ENCODE results near the gene SLC5A10. TPM values are rescaled to one million over a fixed set of nuclear protein-coding genes. Genes with fewer than 3 reads are reported as not detected.
"Not testable (repeated sequence)": the region's sequence is repeated elsewhere in the genome, so short reads cannot be mapped to it uniquely, and the experiment has no call there.

The SLC5A10 gene
- total RNA-seq: 0.13 TPM
- long read RNA-seq: 0 reads

DNA sequence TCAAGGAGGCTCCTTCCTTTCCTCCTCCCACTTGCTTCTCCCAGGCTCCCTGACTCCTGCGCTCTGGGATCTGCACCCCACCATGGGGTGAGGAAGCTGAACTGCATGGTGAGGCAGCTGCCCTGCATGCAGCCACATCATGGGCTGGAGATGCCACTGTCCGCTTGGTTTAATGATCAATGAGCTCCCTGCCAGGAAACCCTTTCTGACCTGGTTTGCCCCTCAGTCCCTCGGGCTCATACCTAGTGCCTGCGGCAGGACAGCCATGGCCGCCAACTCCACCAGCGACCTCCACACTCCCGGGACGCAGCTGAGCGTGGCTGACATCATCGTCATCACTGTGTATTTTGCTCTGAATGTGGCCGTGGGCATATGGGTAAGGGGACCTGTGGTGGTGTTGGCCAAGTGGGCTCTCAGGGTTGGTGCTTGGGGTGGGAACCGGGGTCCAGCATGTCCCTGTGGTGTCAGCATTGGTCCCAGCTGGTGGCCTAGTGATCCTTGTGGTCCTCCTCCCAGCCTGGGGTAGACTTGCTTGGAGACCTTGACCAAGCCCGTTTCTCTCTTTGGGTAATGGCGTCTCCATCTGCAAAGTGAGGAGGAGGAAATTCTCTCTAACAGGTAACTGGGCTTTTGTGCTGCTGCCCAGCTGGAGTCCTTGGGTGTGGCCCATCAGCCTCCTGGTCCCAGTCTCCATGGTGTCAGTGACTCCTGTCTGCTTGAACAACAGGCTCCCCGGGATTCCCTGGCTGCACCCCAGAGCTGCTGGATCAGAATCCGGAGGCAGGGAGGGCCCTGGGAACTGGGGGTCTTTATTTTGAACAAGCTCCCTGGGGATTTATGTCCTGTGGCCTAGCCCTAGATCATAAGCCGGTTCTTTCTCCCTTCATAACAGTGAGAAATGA, at the start of gene SLC5A10:
TSS of gene SLC5A10 (plus strand) at position 225 of the 902 bp plus-strand sequence. CDS start at position 266, 41 bp downstream.
- intact Hi-C loops (cut with DNase I): no loop called here
- DNase-seq (ENCODE audit: low spot score): no peak

DNA sequence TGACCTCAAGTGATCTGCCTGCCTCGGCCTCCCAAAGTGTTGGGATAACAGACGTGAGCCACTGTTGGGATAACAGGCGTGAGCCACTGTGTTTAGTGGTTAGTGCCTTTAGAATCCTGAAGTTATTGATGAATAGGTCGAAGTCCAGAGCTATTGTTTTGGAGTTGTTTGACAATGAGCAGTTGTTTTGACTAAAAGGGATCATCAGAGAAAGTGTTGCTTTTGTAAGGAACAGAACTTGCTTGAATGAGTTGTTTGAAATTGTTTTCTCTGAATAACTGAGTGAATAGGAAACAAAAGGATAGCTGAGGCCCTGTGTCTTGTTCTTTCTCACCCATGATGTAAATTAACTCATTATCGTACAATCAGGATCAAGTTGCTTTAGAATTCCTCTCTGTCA, 47.5 kb upstream of the SLC5A10 start:
- no peak for DNase-seq (ENCODE audit: low spot score)

DNA sequence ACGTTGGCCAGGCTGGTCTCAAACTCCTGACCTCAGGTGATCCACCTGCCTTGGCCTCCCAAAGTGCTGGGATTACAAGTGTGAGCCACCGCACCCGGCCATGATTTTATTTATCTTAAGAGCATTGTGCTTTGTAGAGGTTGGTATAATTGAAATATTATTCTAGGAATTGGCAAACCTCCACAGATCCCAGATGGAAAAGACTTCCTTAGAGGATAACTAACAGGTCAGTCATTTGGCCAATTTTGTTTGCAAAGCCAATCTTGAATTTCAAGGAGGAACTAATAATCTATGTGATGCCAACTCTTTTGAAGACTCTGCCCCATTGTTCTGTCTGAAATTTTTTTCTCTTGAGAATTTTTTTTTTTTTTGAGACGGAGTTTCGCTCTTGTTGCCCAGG, 46.7 kb upstream of the SLC5A10 start:
- intact Hi-C loops (cut with DNase I): no loop called here
- no peak for DNase-seq (ENCODE audit: low spot score)

More for the DNA sequence above, 47.5 kb upstream of the SLC5A10 start:
- intact Hi-C loops (cut with DNase I): no loop called here

DNA sequence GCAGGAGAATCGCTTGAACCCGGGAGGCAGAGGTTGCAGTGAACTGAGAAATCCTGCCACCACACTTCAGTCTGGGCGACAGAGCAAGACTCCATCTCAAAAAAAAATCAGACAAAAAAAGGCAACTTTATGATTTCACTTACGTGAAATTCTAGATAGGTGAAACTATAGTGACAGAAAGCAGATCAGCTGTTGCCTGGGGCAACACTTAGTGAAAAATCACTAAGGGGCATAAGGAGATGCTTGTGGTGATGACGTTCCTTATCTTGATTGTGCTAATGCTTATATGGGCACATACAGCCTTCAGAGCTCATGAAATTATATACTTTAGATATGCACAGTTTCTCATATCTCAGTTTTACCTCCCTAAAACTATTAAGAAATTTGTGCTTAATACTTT, 41.6 kb upstream of the SLC5A10 start:
- no peak for DNase-seq (ENCODE audit: low spot score)
- intact Hi-C loops (cut with DNase I): no loop called here

DNA sequence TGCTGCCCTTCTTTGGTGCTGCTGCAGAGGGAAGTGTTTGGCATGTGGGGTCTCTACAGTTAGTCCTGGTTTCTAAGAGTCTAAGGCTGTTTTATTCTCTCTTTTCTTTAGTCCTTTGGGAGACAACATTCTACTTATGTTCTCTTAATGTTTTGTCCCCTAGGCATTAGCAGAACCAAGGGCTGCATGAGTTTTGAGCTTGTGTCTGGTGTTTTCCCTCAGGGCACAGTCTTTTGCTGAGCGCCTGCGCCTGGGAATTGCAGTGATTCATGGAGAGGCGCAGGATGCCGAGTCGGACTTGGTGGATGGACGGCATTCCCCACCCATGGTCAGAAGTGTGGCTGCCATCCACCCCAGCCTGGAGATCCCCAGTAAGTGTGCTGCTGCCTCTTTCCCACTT, 41.1 kb upstream of the SLC5A10 start:
- no peak for DNase-seq (ENCODE audit: low spot score)
- intact Hi-C loops (cut with DNase I): no loop called here

DNA sequence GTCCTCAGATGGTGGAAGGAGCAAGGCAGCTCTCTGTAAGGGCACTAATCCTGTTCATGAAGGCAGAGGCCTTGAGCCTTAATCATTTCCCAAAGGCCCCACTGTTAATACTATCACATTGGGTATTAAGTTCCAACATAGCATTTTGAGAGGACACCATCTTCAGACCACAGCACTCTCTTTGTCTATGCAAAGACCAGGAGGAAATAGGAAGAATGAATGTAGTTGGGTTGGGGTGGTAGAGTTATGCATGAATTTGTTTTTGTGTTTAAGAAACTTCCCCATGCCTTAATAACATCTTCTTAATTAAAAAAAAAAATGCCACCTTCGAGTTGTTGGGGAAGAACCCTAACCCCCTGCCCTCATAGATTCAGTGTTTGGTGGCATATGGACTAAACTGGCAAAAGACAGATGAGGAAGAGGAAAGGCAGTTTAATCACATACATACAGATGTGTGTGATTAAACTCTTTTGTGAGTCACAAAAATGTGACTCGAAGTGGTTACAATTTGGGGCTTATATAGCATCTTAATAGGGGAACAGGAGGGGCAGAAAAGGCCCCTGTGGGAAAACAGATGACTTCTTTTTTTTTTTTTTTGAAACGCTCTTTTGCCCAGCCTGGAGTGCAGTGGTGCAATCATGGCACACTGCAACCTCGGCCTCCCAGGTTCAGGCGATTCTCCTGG, 35.0 kb upstream of the SLC5A10 start:
- no peak for DNase-seq (ENCODE audit: low spot score)
- intact Hi-C loops (cut with DNase I): no loop called here

DNA sequence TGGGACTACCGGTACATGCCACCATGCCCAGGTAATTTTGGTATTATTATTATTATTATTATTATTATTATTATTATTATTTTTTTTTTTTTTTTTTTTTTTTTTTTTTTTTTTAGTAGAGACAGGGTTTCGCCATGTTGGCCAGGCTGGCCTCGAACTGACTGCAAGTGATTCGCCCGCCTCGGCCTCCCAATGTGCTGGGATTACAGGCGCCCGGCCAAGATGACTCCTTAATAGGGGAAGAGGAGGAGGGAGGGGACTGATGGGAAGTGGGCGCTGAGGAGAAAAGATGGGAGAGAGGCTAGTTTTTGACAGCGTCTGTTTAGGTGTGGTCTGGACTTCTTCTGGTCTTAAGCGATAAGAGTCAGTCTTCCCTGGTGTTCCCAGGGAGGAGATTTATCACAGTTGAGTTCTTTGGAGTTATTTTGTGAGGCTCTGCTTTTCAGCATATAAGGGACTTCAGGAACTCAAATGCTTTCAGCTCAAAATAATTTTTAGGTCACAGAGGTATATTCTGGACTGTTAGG, 34.4 kb upstream of the SLC5A10 start:
- no peak for DNase-seq (ENCODE audit: low spot score)
- intact Hi-C loops (cut with DNase I): no loop called here

DNA sequence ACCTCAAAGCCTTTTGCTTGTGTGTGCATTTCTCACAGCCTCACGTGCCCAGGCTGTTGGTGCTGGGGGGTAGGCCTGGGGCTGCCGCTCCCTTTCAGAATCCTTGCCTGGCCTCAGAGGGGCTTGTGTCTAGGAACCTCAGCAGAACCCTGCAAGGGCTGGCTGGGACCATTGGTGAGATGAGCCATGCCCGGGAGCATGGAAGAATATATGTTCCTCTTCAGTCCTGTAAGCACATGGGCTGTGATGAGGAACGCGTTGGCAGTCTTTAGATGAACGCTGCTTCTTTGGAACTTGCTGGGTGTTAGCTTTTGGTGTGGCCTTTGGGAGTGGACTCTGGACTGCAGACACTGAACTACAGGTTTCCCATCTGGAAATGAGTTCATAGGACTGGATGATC, 32.0 kb upstream of the SLC5A10 start:
- intact Hi-C loops (cut with DNase I): no loop called here

DNA sequence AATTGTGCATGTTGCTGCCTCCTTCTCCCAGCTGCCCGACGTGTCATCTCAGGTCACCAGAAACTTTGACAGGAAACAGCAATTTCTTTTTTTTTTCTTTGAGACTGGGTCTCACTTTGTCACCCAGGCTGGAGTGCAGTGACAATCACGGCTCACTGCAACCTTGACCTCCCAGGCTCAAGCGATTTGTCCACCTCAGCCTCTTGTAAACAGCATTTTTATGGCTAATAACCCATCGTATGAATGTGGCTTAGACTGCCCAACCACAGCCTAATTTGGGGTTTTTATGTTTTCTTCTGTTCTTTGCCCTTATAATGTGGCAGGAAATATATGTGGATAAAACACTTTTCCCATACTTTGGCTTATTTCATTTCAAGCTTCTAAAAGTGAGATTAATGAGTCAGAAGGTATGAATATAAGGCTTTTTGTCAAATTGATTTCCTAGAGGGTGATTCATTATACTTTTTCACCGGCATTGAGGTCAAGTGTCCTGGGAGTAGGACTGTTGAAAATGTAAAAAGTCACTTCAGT, 31.0 kb upstream of the SLC5A10 start:
- intact Hi-C loops (cut with DNase I): no loop called here
- no peak for DNase-seq (ENCODE audit: low spot score)

More for the DNA sequence above, 32.0 kb upstream of the SLC5A10 start:
- DNase-seq (ENCODE audit: low spot score): no peak

DNA sequence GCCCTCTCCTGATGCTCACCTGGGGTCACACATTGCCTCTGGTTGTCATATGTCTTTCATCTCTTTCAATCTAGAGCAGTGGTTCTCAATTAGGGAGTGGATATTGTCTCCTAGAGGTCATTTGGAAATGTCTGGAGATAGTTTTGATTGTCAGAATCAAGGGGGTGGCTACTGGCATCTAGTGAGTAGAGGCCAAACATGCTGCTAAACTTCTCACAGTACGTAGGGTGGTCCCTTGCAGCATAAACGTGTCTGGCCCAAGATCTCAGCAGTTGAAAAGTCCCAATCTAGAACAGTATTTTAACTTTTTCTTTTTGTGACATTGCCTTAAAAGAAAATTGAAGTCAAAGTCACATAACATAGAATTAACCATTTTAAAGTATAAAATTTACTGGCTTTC, 30.5 kb upstream of the SLC5A10 start:
- DNase-seq (ENCODE audit: low spot score): no peak
- intact Hi-C loops (cut with DNase I): no loop called here

DNA sequence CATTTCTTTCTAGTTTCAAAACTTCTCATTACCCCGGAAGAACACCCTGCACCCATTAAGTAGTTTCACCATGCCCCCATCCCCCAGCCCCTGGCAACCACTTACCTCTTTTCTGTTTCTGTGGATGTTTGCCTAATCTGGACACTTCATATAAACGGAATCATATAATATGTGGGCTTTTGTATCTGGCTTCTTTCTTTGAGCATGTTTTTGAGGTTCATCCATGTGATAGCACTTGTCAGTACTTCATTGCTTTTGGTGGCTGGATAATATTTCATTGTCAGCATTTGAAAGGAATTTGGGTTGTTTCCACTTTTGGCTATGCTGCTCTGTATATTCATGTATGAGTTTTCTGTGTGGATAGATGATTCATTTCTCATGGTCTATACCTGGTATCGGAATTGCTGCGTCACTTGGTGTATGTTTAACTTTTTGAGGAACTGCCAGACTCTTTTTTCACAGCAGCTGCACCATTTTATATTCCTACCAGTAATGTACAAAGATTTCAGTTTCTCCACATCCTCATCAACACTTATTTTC, 30.0 kb upstream of the SLC5A10 start:
- intact Hi-C loops (cut with DNase I): no loop called here
- DNase-seq (ENCODE audit: low spot score): no peak

DNA sequence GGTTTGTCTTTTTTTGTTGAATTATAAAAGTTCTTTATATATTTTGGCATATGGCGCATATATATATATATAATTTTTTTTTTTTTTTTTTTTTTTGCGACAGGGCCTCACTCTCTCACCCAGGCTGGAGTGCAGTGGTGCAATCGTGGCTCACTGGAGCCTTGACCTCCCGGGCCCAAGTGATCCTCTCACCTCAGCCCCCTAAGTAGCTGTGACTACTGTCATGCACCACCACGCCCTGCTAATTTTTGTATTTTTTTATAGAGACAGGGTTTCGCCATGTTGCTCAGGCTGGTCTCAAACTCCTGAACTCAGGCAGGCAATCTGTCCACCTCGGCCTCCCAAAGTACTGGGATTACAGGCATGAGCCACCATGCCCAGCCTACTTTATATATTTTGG, 29.4 kb upstream of the SLC5A10 start:
- intact Hi-C loops (cut with DNase I); DNase-seq (ENCODE audit: low spot score): not testable (repeated sequence)

DNA sequence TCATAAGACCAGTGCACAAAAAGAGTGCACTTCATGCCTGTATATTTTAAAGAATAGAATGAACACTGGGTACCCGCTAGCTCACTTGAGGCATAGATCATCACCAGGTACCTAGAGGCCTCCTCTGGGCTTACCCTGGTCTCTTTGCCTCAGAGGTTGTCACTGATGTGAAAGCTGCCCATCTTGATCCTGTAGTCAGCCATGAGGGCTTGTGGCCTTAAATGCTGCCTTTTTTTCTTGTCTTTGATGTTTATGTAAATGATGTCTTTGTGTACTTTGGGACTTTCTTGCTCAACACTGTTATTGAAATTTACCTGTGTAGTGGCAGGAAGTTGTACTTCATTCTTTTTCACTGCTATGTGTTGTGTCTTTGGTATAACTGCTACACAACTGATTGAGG, 26.8 kb upstream of the SLC5A10 start:
- intact Hi-C loops (cut with DNase I): no loop called here

DNA sequence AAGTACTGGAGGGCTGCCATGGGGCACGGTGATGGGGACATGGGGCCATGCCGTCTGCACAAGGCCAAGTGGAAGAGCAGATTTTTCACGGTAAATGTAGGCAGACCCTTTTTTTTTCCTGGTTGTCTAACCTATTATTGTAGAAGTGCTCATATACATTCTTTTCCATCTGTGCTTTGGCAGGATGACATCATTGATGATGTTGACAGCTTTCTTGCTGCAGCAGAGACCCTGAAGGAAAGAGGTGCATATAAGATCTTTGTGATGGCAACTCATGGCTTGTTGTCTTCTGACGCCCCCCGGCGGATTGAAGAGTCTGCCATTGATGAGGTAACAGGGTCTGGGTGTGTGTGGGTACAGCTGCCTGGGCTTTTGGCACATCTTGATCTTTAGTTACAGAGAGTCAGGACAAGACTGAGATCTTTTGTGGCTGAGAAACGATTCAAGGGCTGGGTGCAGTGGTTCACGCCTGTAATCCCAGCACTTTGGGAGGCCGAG, 23.3 kb upstream of the SLC5A10 start:
- intact Hi-C loops (cut with DNase I): no loop called here
- no peak for DNase-seq (ENCODE audit: low spot score)

More for the DNA sequence above, 26.8 kb upstream of the SLC5A10 start:
- no peak for DNase-seq (ENCODE audit: low spot score)

DNA sequence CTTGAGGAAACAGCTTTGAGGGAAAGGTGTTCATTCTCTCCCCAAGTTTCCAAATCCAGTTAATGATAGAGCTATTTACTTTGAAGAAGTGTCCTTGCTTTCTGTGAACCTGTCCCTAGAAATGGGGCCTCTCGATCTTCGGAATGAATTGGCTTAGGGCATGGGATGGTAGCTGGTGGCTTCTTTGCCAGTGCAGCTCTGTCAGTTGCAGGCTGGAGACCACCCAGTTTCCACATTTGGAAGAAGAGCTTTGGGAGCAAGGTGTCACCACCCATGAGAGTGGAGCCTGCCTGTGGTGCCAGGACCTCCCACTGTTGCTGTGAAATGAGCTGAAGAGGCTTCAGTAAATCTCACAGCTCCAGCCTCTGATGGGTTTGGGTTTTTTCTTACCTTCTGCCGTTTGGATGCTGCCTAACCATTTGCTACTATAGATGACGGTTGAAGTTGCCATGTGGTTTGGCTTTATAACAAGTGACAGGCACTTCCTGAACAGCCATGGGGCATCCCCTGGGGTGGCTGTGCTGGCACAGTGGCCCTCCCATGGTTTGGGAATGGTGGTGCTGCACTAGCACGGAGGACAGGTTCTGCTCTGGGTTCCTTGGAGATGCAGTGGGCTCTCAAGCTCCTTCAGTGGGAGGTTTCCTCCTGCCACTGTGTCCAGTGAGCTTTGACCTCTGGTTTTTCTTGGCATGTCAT, 19.5 kb upstream of the SLC5A10 start:
- intact Hi-C loops (cut with DNase I): no loop called here

DNA sequence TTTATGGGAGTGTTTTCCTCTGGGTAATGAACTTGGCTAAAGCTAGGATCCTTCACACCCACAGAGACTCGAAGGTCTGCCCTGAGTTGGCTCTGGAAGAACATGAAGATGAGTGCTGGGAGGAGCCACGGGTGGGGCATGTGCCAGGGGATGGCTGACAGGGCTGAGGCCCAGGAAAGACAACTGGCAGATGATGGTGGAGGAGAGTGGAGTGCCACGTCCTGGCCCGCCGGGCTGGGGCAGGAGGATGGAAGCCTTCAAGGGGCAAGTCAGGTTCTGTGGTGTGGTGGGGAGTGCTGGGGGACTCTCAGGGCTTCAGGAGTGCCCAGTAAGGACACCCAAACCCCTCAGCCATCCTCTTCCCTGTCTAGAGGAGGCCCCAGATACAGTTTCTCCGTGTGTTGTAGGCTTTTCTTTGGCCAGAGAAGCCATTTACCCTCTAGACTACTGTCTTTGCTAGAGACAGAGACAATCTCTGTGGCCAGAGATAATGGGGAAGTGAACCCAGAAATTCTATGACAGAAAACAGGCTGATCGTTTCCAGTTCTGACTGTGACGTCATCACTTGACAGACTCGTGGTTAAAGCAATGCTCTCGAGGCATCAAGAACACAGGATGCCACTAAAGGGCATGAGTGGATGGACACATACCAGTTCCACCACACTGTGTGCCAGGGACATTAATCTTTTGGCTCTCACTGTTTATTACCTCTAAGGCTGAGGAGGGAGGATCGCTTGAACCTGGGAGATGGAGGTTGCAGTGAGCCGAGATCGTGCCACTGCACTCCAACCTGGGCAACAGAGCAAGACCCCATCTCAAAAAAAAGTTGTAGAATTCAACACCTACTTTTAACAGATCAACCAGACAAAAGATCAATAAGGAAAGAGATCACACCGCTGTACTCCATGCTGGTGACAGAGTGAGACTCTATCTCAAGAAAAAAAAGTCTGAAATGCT, 18.6 kb upstream of the SLC5A10 start:
- intact Hi-C loops (cut with DNase I): no loop called here

More for the DNA sequence above, 19.5 kb upstream of the SLC5A10 start:
- DNase-seq (ENCODE audit: low spot score): no peak

DNA sequence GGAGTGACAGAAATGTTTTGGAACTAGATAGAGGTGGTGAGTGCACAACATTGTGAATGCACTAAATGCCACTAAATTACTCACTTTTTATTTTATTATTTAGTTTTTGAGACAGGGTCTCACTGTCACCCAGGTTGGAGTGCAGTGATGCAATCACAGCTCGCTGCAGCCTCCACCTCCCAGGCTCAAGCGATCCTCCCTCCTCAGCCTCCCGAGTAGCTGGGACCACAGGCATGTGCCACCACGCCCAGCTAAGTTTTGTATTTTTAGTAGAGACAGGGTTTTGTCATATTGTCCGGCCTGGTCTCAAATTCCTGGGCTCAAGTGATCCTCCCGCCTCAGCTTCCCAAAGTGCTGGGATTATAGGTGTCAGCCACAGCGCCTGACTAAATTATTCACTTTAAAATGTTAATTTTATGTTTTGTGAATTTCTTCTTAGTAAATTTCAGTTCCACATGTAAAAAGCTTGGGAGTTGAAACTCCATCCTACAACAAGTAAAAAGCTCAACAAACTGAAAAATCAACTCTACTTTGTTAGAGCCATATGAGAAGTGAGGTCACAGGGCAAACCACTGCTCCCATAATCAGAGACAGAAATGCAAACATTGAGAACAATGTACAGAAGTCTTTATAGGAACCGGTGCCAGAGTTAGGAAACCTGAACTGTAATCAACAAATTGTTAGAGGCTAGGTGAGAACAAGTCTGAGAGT, 13.8 kb upstream of the SLC5A10 start:
- DNase-seq (ENCODE audit: low spot score): no peak
- intact Hi-C loops (cut with DNase I): no loop called here

More for the DNA sequence above, 18.6 kb upstream of the SLC5A10 start:
- DNase-seq (ENCODE audit: low spot score): no peak

DNA sequence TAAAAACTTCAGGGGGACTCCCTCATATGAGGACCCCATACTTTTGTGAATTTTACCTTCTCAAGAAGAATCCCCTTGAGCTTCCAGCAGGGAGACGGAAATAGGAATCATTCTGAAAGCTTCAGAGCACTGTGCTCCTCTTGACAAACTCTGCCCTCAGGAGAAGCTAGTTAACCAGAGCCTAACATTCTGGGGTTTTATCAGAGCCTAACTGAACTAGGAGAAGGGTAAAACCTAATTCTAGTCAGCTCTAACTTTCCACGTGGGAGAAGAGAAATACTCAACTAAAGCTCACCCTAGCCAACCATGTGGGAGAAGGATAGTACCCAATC, 13.3 kb upstream of the SLC5A10 start:
- intact Hi-C loops (cut with DNase I): no loop called here
- no peak for DNase-seq (ENCODE audit: low spot score)
